Measurements from ENCODE around the gene HSD17B4. TPM values are rescaled to one million over a fixed set of nuclear protein-coding genes. Genes with fewer than 3 reads are reported as not detected.

Gene HSD17B4
- total RNA-seq, result 10 to 100 TPM; 59.1 to 84.6 TPM
- 51.7 TPM for polyA plus RNA-seq

GRCh38 chr5:119452373-119453039, at the start of gene HSD17B4:
HSD17B4 (plus strand) TSS chr5:119452497; CDS start chr5:119452576, 79 bp downstream.
- Mint-ChIP-seq H3K4me3 (peak within 1 kb of the TSS; percentile 85 to 96 (median 94)), H3K9me3 (peaks cover 0 to 3% (median 0%) of the 10 kb centered on the region in 5 donors), H3K36me3 (peaks cover 0 to 15% (median 8%) of the 10 kb centered on the region in 3 donors), H3K27me3 (peaks cover 3% of the 10 kb centered on the region in 2 donors), H3K4me1 (peaks cover 18 to 26% (median 25%) of the 10 kb centered on the region in 3 donors), H3K27ac (peak within 1 kb of the TSS; percentile 81 to 97 (median 92))
- DNase-seq, result peak; percentile 59 to 87 (median 80)
- peak within 1 kb of the TSS; percentile 62 for H3K27ac ChIP-seq (ENCODE audit: low read depth, low read length)
- H3K27me3 ChIP-seq (ENCODE audit: insufficient read depth, low read length, poor library complexity, severe bottlenecking), result no peaks in the 10 kb centered on the region
- CTCF ChIA-PET, result interaction anchor here (1.1 to 1.6 kb wide), 2 partner anchors 18 to 465 kb away, joined by 4 to 8 read pairs; partner anchors contain the start of gene DTWD2
- no peaks in the 10 kb centered on the region for H3K9me3 ChIP-seq (ENCODE audit: low read length)
- H3K4me1 ChIP-seq (ENCODE audit: insufficient read depth, low read length), result peaks cover 17% of the 10 kb centered on the region
- POLR2A ChIA-PET, result no interaction called here
- peak within 1 kb of the TSS; percentile 82 for H3K4me3 ChIP-seq (ENCODE audit: low read length)
- H3K36me3 ChIP-seq (ENCODE audit: insufficient read depth, low read length), result no peaks in the 10 kb centered on the region

GRCh38 chr5:119402555-119402954, 49.7 kb upstream of the HSD17B4 start:
- Histone ChIP-seq H3K27me3 (ENCODE audit: insufficient read depth, low read length, poor library complexity, severe bottlenecking) (no peaks in the 10 kb centered on the region), H3K36me3 (ENCODE audit: insufficient read depth, low read length) (no peaks in the 10 kb centered on the region), H3K9me3 (ENCODE audit: low read length) (no peaks in the 10 kb centered on the region), H3K4me3 (ENCODE audit: low read length) (no peak overlapping the region), H3K27ac (ENCODE audit: low read depth, low read length) (no peak overlapping the region), H3K4me1 (ENCODE audit: insufficient read depth, low read length) (peaks cover 7% of the 10 kb centered on the region)
- DNase-seq, result no peak
- ChIA-PET CTCF (interaction anchor here (0.8 to 3.6 kb wide), 4 partner anchors 9 to 415 kb away, joined by 3 to 26 read pairs (median 4); no protein-coding TSS in a partner anchor), POLR2A (no interaction called here)
- Mint-ChIP-seq H3K4me1 (peaks cover 11 to 24% (median 19%) of the 10 kb centered on the region in 3 donors), H3K4me3 (no peak overlapping the region), H3K36me3 (no peaks in the 10 kb centered on the region), H3K9me3 (no peaks in the 10 kb centered on the region), H3K27ac (peak overlapping the region in 1 of 8 donors; percentile 46), H3K27me3 (no peaks in the 10 kb centered on the region)

GRCh38 chr5:119404033-119404432, 48.3 kb upstream of the HSD17B4 start:
- Histone ChIP-seq H3K36me3 (ENCODE audit: insufficient read depth, low read length) (no peaks in the 10 kb centered on the region), H3K27me3 (ENCODE audit: insufficient read depth, low read length, poor library complexity, severe bottlenecking) (no peaks in the 10 kb centered on the region), H3K27ac (ENCODE audit: low read depth, low read length) (no peak overlapping the region), H3K4me3 (ENCODE audit: low read length) (no peak overlapping the region), H3K4me1 (ENCODE audit: insufficient read depth, low read length) (no peaks in the 10 kb centered on the region), H3K9me3 (ENCODE audit: low read length) (no peaks in the 10 kb centered on the region)
- Mint-ChIP-seq H3K9me3 (no peaks in the 10 kb centered on the region), H3K4me1 (peaks cover 6 to 14% (median 8%) of the 10 kb centered on the region in 3 donors), H3K36me3 (no peaks in the 10 kb centered on the region), H3K27me3 (no peaks in the 10 kb centered on the region), H3K27ac (peak overlapping the region in 1 of 8 donors; percentile 25), H3K4me3 (no peak overlapping the region)
- no peak for DNase-seq
- ChIA-PET POLR2A (no interaction called here), CTCF (no interaction called here)

GRCh38 chr5:119405419-119405818, 46.9 kb upstream of the HSD17B4 start:
- H3K9me3 ChIP-seq (ENCODE audit: low read length), result no peaks in the 10 kb centered on the region
- no peaks in the 10 kb centered on the region for H3K4me1 ChIP-seq (ENCODE audit: insufficient read depth, low read length)
- Mint-ChIP-seq H3K4me3 (no peak overlapping the region), H3K36me3 (no peaks in the 10 kb centered on the region), H3K4me1 (peaks cover under 1 to 11% (median 3%) of the 10 kb centered on the region in 3 donors), H3K9me3 (no peaks in the 10 kb centered on the region), H3K27ac (no peak overlapping the region), H3K27me3 (peaks cover 0 to 1% of the 10 kb centered on the region in 2 donors)
- H3K27me3 ChIP-seq (ENCODE audit: insufficient read depth, low read length, poor library complexity, severe bottlenecking), result no peaks in the 10 kb centered on the region
- POLR2A ChIA-PET, result no interaction called here
- CTCF ChIA-PET, result interaction anchor here (0.7 to 1.3 kb wide), 4 partner anchors 83 to 417 kb away, joined by 3 to 7 read pairs (median 3); partner anchors contain the start of gene DTWD2
- DNase-seq, result no peak
- H3K27ac ChIP-seq (ENCODE audit: low read depth, low read length), result no peak overlapping the region
- H3K4me3 ChIP-seq (ENCODE audit: low read length), result no peak overlapping the region
- no peaks in the 10 kb centered on the region for H3K36me3 ChIP-seq (ENCODE audit: insufficient read depth, low read length)

GRCh38 chr5:119406551-119407110, 45.7 kb upstream of the HSD17B4 start:
- Mint-ChIP-seq H3K4me3 (no peak overlapping the region), H3K27ac (no peak overlapping the region), H3K4me1 (peaks cover 5 to 12% (median 12%) of the 10 kb centered on the region in 3 donors), H3K27me3 (peaks cover 0 to 1% of the 10 kb centered on the region in 2 donors), H3K36me3 (no peaks in the 10 kb centered on the region), H3K9me3 (no peaks in the 10 kb centered on the region)
- peaks cover 6% of the 10 kb centered on the region for H3K4me1 ChIP-seq (ENCODE audit: insufficient read depth, low read length)
- H3K27me3 ChIP-seq (ENCODE audit: insufficient read depth, low read length, poor library complexity, severe bottlenecking), result no peaks in the 10 kb centered on the region
- H3K36me3 ChIP-seq (ENCODE audit: insufficient read depth, low read length), result no peaks in the 10 kb centered on the region
- ChIA-PET CTCF (no interaction called here), POLR2A (no interaction called here)
- no peak overlapping the region for H3K27ac ChIP-seq (ENCODE audit: low read depth, low read length)
- H3K9me3 ChIP-seq (ENCODE audit: low read length), result no peaks in the 10 kb centered on the region
- DNase-seq, result no peak
- no peak overlapping the region for H3K4me3 ChIP-seq (ENCODE audit: low read length)

- Histone ChIP-seq H3K27ac (ENCODE audit: low read depth, low read length) (no peak overlapping the region), H3K36me3 (ENCODE audit: insufficient read depth, low read length) (no peaks in the 10 kb centered on the region), H3K9me3 (ENCODE audit: low read length) (no peaks in the 10 kb centered on the region), H3K27me3 (ENCODE audit: insufficient read depth, low read length, poor library complexity, severe bottlenecking) (no peaks in the 10 kb centered on the region), H3K4me1 (ENCODE audit: insufficient read depth, low read length) (peaks cover 9% of the 10 kb centered on the region), H3K4me3 (ENCODE audit: low read length) (no peak overlapping the region)
- POLR2A ChIA-PET, result interaction anchor here (0.5 to 0.6 kb wide), 2 partner anchors 8 to 147 kb away, joined by 3 read pairs; no protein-coding TSS in a partner anchor
- no peaks in the 10 kb centered on the region for H3K9me3 Mint-ChIP-seq
- CTCF ChIA-PET, result interaction anchor here (1.0 to 6.7 kb wide), 5 partner anchors 73 to 421 kb away, joined by 3 to 82 read pairs (median 5); partner anchors contain the start of gene DTWD2
- DNase-seq, result no peak
- H3K27me3 Mint-ChIP-seq, result peaks cover 1 to 3% of the 10 kb centered on the region in 2 donors
- peak overlapping the region in 4 of 8 donors; percentile 46 to 68 (median 64) for H3K27ac Mint-ChIP-seq
- no peaks in the 10 kb centered on the region for H3K36me3 Mint-ChIP-seq
- H3K4me1 Mint-ChIP-seq, result peaks cover 10 to 20% (median 14%) of the 10 kb centered on the region in 3 donors
- no peak overlapping the region for H3K4me3 Mint-ChIP-seq
These were observed 43.0 kb upstream of the HSD17B4 start for GRCh38 chr5:119409235-119409815.

- no peaks in the 10 kb centered on the region for H3K9me3 ChIP-seq (ENCODE audit: low read length)
- H3K36me3 ChIP-seq (ENCODE audit: insufficient read depth, low read length), result no peaks in the 10 kb centered on the region
- POLR2A ChIA-PET, result no interaction called here
- no peak overlapping the region for H3K4me3 ChIP-seq (ENCODE audit: low read length)
- Mint-ChIP-seq H3K9me3 (no peaks in the 10 kb centered on the region), H3K36me3 (no peaks in the 10 kb centered on the region), H3K27me3 (peaks cover 3 to 4% of the 10 kb centered on the region in 2 donors), H3K4me3 (no peak overlapping the region), H3K27ac (peak overlapping the region in 1 of 8 donors; percentile 20), H3K4me1 (peaks cover 10 to 20% (median 14%) of the 10 kb centered on the region in 3 donors)
- DNase-seq, result no peak
- H3K27ac ChIP-seq (ENCODE audit: low read depth, low read length), result no peak overlapping the region
- CTCF ChIA-PET, result interaction anchor here (0.8 to 6.7 kb wide), 17 partner anchors 9 to 423 kb away, joined by 3 to 82 read pairs (median 6); partner anchors contain the start of genes DMXL1 and DTWD2
- H3K4me1 ChIP-seq (ENCODE audit: insufficient read depth, low read length), result peaks cover 9% of the 10 kb centered on the region
- no peaks in the 10 kb centered on the region for H3K27me3 ChIP-seq (ENCODE audit: insufficient read depth, low read length, poor library complexity, severe bottlenecking)
These were observed 41.7 kb upstream of the HSD17B4 start for GRCh38 chr5:119410448-119411159.

Measured in CD8-positive, alpha-beta memory T cell (primary cell).